H7 (cell line): ENCODE data around the gene LTV1. TPM values are rescaled to one million over a fixed set of nuclear protein-coding genes. Genes with fewer than 3 reads are reported as not detected.
A peak's percentile ranks its signal among the peaks of the same experiment; 100 is the strongest.
"Not testable (repeated sequence)": the region's sequence is repeated elsewhere in the genome, so short reads cannot be mapped to it uniquely, and the experiment has no call there.

Source experiments
- DNase-seq: peaks from one replicate; pipeline ENCODE4 v3.0.0; 2012
- H3K27me3 ChIP-seq: 2 replicates; pipeline ENCODE4 v1.6.0; 2011; ENCODE audit warnings: mild to moderate bottlenecking, low read length; ENCODE audit not compliant: control insufficient read depth, insufficient read depth
- H3K36me3 ChIP-seq: replicated peaks from 2 replicates; pipeline ENCODE4 v1.5.1; 2011; ENCODE audit warnings: low read length; ENCODE audit not compliant: control insufficient read depth, insufficient read depth
- H3K4me3 ChIP-seq: 2 replicates; pipeline ENCODE4 v1.5.1; 2011; ENCODE audit warnings: low read depth, mild to moderate bottlenecking, control low read depth, low read length, moderate library complexity; ENCODE audit not compliant: insufficient read depth
- total RNA-seq: library from RNA; depleted of rRNA; stranded (reverse); fragments of >200 nt; shearing (Covaris generic); gene quantifications from 2 replicates; pipeline ENCODE4 v1.2.3, GENCODE V29; 2014

LTV1 gene
- total RNA-seq, 1 experiment from 2014 or later: 18.8 TPM

DNA sequence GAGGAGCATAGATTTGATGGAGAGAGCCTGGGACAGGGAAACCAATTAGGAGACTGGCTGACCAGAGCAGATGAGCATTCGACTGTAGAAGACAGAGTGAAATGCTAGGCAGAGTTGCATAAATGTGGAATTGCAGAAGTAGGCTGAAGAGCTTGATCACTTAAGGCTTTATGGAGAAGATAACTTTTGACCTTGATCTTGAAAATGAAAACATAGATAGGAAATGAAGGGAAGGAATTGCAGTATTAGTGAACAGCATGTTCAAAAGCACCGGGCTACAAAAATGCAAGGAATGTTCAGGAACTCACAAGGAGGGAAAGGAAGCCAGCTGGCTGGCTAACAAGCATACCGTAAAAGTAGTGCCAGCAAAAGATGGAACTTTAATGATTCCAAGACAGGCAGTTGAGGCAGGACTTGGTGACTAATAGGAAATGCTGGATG, 20.5 kb upstream of the LTV1 start:
- H3K4me3 ChIP-seq: no peak overlapping the region
- no peak for DNase-seq
- peaks cover 1% of the 10 kb centered on the region; the same call in 1 of the 2 replicates for H3K36me3 ChIP-seq
- no peaks in the 10 kb centered on the region for H3K27me3 ChIP-seq

DNA sequence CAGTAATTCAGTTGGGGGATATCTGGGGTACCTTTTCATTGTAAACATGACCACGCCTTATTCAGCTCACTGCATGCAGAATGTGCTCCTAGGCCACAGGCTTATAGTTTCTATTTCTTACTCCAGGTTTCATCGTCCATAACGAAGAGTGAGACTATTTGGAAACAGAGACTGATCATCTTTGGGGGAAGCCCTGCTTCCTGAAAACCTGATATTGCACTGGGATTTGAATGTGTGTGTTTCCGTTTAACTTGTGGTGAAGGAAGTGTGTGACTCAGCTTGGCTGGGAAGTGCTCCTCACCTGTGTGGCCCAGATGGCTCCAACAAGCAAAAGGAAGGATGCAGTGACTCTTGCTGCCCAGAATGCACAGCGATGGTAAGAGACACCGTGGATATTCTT, 19.6 kb upstream of the LTV1 start:
- DNase-seq: no peak
- H3K36me3 ChIP-seq: peaks cover under 1% of the 10 kb centered on the region; the same call in 1 of the 2 replicates
- no peaks in the 10 kb centered on the region for H3K27me3 ChIP-seq

DNA sequence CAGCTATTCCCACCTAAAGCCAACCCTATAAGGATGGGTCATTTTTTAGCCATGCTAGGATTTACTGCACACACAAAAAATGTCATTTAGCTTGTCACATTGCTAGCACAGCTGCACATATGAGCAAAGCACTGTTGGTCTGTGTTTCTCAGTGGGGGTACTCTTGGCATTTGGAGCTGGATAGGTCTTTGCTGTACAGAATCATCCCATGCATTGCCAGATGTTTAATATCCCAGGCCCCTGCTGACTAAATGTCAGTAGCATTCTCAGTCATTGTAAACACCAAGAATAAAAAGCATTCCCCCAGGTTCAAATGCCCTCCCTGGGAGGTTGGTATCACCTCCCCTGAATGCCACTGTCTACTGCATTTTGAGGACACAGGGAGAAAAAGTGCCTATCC, 14.6 kb upstream of the LTV1 start:
- Histone ChIP-seq H3K4me3 (no peak overlapping the region), H3K27me3 (no peaks in the 10 kb centered on the region), H3K36me3 (no peaks in the 10 kb centered on the region)
- DNase-seq: no peak

More for the DNA sequence above, 19.6 kb upstream of the LTV1 start:
- H3K4me3 ChIP-seq: no peak overlapping the region

DNA sequence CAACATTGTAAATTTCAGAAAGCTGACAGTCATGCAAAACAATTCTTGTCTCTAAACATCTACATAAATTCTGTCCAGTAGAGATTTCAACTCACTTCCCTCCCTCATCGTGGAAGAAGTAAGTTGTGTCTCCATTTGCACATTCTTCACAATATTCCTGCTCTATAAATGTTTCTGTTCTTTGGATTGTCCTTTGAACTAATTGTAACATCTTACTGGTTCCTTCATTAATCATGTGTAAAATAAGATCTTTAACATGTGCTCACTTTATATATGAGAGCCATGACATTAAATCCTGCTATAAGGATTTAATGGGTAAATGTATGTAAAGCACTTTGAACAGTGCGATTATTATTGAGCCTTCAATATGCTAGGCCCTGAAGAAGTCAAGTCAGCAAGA, 7.0 kb upstream of the LTV1 start:
- Histone ChIP-seq H3K4me3 (no peak overlapping the region), H3K36me3 (no peaks in the 10 kb centered on the region), H3K27me3 (no peaks in the 10 kb centered on the region)
- DNase-seq: no peak

DNA sequence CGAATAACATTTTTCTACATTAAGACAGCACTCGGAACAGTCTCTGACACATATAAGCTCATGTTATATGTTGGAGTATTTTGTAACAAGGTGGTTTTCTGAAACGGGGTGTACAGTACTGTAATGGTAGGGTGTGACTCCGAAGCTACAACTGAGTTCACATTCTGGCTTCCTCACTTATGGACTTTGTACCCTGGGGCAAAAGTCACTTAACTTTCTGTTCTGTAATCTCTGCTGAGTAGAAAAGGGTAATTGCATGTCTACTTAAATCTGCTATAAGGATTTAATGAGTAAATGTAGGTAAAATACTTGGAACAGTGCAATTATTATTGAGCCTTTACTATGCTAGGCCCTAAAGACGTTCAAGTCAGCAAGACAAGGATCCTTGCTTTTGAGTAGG, 4.7 kb upstream of the LTV1 start:
- Histone ChIP-seq H3K4me3 (no peak overlapping the region), H3K27me3 (no peaks in the 10 kb centered on the region)
- no peak for DNase-seq

DNA sequence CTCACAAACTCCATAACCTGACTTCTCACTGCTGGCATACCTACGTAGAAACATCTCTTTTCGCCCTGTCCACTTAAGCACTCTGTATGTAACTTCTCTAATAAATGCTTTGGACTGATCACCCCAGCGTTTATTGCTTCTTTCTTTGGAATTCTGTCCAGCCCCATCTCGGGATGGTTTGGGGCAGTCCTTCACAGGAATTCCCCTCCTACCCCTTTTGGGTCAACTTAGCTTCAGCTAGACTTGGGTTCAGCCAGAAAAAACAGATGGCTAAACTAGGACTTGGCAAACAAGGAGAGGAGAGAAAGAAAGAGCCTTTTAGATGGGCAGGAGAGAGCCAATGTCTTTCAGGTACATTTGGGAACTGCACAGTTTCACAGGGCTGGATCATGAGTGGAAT, 3.9 kb upstream of the LTV1 start:
- DNase-seq: no peak
- H3K36me3 ChIP-seq: no peaks in the 10 kb centered on the region
- H3K27me3 ChIP-seq: no peaks in the 10 kb centered on the region
- no peak overlapping the region for H3K4me3 ChIP-seq

More for the DNA sequence above, 4.7 kb upstream of the LTV1 start:
- no peaks in the 10 kb centered on the region for H3K36me3 ChIP-seq

DNA sequence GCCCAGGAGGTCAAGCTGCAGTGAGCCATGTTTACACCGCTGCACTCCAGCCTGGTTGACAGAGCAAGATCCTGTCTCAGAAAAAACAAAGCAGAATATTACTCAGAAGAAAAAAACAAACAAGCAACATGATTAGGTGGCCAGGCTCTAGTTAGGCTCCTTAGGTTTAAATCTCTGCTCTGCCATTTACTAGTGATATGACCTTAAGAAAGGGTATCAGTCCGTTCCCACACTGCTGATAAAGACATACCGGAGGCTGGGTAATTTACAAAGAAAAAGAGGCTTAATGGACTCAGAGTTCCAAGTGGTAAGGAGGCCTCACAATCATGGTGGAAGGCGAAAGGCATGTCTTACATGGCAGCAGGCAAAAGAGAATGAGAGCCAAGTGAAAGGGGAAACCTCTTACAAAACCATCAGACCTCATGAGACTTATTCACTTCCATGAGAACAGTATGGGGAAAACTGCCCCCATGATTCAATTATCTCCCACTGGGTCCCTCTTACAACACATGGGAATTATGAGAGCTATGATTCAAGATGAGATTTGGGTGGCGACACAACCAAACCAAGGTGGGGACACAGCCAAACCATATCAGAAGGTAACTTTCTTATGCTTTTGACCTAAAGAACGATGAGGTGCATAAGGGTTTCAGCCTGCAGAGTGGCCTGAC, 2.4 kb upstream of the LTV1 start:
- H3K27me3 ChIP-seq: no peaks in the 10 kb centered on the region
- H3K4me3 ChIP-seq: no peak overlapping the region
- peaks cover 9% of the 10 kb centered on the region for H3K36me3 ChIP-seq
- DNase-seq: no peak

DNA sequence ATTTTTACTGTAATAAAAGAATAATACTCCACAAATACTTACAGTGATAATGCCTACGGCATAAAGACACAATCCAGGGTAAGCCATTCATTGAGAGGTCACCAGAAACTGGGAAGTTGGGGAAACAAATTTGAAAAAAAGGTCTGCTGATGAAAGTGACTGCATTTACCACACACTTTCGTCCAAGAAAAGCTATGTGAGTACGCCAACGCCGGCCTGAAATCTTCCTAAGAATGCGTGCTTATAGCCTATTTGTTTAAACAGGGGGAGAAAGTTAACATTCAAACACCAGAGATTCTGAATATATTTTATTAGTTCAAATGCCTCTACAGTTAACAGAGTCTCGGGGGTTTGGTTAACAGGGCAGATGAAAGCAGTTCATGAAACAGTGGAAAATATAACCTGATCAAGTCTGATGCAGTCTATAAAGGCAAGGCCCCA, 657 bp upstream of the LTV1 start:
- H3K27me3 ChIP-seq: no peaks in the 10 kb centered on the region
- DNase-seq: peak; percentile 17
- H3K4me3 ChIP-seq: peak overlapping the region; percentile 91
- peaks cover 22% of the 10 kb centered on the region for H3K36me3 ChIP-seq

DNA sequence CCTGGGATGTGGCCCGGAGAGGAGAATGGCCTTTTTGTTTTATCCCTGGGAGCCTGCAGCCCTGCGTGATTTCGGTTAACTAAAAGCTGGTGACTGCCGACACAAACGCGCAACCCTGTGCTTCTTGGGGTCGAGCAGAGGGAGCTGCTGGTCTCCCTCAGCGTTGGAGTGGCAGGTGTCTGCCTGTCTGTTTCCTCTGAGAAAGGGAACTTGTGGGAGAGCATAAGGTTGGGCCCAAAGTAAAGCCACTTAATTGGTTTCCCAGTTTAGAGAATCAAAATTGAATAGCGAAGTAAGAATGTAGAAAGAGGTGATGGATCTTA, 500 bp downstream of the LTV1 start:
- DNase-seq: no peak
- peaks cover 26% of the 10 kb centered on the region for H3K36me3 ChIP-seq
- H3K27me3 ChIP-seq: no peaks in the 10 kb centered on the region
- peak overlapping the region; percentile 91 for H3K4me3 ChIP-seq

DNA sequence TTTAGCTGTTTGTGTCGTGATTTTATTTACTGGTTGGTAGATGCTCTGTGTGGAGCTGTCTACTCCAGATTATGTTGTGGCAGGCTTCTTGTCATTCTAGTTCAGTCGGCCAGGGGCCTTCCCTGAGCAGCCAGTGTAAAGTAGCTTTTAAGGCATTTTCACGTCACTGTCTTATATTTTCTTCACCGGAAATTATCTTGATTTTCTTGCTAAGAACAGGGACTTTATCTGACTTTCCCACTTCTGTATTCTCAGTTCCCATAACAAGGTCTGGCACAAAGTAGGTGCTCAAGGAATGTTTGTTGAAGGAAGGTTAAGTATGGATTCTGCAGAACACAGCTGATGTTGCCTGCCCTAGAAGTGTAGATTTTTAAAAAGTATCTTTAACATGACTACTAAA, 868 bp downstream of the LTV1 start:
- no peak for DNase-seq
- Histone ChIP-seq H3K4me3 (peak overlapping the region; percentile 91), H3K36me3 (peaks cover 27% of the 10 kb centered on the region), H3K27me3 (no peaks in the 10 kb centered on the region)

DNA sequence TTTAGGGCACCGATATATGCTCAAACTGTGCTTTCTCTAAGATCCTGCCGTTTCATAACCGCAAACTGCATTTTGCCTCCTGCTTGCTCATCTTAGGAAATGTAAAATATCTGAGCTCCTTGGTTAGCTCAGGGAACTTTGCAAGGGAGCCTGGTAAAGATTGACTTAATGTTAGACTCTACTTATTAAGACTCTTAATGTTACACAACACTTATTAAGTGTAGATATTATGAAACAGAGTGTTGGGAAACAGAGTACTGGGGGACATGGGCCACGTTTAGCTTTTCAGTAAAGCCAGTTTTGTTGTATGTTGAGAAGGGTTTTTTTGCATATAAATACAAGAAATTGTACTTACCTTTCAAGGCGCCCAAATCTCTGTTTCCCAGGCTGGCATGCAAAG, 1.9 kb downstream of the LTV1 start:
- H3K4me3 ChIP-seq: no peak overlapping the region
- H3K36me3 ChIP-seq: peaks cover 29% of the 10 kb centered on the region
- DNase-seq: no peak
- H3K27me3 ChIP-seq: no peaks in the 10 kb centered on the region

DNA sequence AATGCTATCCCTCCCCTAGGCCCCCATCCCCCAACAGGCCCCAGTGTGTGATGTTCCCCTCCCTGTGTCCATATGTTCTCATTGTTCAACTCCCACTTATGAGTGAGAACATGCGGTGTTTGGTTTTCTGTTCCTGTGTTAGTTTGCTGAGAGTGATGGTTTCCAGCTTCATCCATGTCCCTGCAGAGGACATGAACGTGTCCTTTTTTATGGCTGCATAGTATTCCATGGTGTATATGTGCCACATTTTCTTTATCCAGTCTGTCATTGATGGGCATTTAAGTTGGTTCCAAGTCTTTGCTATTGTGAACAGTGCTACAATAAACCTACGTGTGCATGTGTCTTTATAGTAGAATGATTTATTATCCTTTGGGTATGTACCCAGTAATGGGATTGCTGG, 8.6 kb downstream of the LTV1 start:
- DNase-seq, H3K4me3 ChIP-seq, H3K27me3 ChIP-seq: not testable (repeated sequence)
- peaks cover 14% of the 10 kb centered on the region for H3K36me3 ChIP-seq

DNA sequence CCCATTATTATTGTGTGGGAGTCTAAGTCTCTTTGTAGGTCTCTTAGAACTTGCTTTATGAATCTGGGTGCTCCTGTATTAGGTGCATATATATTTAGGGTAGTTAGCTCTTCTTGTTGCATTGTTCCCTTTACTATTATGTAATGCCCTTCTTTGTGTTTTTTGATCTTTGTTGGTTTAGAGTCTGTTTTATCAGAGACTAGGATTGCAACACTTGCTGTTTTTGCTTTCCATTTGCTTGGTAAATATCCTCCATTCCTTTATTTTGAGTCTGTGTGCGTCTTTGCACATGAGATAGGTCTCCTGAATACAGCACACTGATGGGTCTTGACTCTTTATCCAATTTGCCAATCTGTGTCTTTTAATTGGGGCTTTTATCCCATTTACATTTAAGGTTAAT, 11.9 kb downstream of the LTV1 start:
- peaks cover 17% of the 10 kb centered on the region for H3K36me3 ChIP-seq
- not testable (repeated sequence) for H3K27me3 ChIP-seq, H3K4me3 ChIP-seq, DNase-seq

DNA sequence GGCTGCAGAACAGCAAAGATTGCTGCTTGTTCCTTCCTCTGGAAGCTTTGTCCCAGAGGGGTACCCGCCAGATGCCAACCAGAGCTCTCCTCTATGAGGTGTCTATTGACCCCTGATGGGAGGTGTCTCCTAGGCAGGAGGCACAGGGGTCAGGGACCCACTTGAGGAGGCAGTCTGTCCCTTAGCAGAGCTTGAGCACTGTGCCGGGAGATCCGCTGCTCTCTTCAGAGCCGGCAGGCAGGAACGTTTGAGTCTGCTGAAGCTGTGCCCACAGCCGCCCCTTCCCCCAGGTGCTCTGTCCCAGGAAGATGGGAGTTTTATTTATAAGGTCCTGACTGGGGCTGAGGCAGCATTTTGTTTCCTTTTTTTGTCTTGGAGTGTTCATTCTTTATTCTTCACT, 13.6 kb downstream of the LTV1 start:
- H3K36me3 ChIP-seq: peaks cover 18% of the 10 kb centered on the region
- not testable (repeated sequence) for H3K27me3 ChIP-seq, H3K4me3 ChIP-seq, DNase-seq

DNA sequence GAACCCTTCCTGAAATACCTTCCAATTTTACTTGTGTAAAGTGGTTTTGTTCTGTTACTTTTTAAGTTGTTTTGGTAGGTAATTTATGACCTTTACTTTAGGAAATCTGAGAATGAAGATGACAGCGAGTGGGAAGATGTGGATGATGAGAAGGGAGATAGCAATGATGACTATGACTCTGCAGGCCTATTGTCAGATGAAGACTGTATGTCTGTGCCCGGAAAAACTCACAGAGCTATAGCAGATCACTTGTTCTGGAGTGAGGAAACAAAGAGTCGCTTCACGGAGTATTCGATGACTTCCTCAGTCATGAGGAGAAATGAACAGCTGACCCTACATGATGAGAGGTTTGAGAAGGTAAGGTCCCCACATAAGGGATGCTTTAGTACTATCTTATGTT, 14.5 kb downstream of the LTV1 start:
- no peak for DNase-seq
- Histone ChIP-seq H3K4me3 (no peak overlapping the region), H3K27me3 (no peaks in the 10 kb centered on the region), H3K36me3 (peaks cover 21% of the 10 kb centered on the region)
